ENCODE data around the gene TMEM190.

The TMEM190 gene

GRCh38 chr19:55369653-55370304 is 6.8 kb upstream of the TMEM190 start:
- no peak for DNase-seq (ENCODE audit: low read depth in 4 of 4, low spot score in 1 of 4)

DNA sequence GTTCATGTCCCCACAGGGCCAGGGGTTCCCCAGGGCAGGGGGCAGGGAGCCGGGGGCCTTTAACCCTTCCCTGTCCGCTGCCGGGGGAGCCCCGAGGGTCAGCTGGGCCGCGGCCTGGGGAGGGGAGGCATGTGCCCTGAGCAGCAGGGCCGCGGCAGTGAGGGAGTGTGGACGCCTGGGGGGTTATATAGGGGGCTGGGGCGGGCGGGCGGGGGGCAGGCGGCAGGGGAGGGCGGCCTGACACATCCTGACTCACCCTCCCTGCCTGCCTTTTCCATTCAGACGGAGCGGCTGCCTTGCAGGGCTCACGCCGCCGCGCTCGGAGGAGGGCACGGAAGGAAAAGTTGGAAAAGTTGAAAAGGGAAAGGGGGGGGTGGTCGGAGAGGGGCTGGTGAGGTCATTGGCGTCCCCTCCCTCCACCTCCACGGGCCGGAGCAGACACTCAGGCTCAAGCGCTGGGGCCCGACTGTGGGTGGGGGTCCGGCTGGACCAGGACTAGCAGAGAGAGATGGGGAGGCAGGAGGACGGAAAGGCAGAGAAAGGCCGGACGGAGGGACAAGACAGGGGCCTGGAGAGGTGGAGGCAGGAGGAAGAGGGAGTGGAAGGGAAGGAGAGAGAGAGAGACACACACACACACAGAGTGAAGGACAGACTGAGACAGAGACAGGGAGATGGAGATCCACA is 6.2 kb upstream of the TMEM190 start, which contains the start of gene IL11:
TSS of gene IL11 (minus strand) at position 159 of the 684 bp plus-strand sequence. CDS start at position 6, 153 bp downstream.
- DNase-seq (ENCODE audit: low read depth in 4 of 4, low spot score in 1 of 4), result no peak

DNA sequence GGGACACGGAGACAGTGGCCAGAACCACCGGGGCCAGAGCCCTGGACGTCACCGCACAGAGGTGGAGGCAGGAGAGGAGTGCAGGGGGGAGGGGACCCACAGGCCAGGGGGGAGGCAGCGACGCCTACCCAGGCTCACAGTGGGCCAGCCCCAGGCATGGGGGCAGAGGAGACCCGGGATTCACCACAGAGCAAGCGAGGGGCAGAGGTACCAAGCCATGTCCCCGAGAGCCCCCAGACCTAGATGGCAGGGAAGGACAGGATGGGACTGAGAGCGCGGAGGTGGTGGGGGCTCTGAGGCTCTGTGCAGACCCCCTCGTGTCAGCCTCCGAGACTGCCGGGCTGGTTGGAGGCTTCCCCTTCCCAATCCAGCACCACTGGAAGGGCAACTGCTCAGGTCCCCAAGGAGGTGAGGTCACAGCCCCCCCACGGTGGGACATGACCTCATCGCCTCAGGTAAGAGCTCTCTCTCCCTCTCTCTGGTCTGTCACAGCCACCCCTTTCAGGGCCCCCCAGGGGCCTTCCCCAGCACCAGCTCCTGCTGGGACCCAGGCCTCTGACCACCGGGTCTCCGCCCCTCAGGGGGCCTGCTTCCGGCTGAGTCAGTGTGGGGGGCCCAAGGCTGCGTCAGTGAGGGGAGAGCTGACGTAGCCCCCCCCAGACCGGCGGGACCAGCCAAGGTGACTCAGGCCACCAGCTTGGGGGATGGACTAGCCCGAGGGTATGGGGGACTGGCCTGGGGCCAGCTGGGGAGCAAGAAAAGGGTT is 4.1 kb upstream of the TMEM190 start:
- DNase-seq (ENCODE audit: low read depth in 4 of 4, low spot score in 1 of 4), result no peak

- no peak for DNase-seq (ENCODE audit: low read depth in 4 of 4, low spot score in 1 of 4)
These were observed 3.2 kb upstream of the TMEM190 start for GRCh38 chr19:55373306-55373992.

DNA sequence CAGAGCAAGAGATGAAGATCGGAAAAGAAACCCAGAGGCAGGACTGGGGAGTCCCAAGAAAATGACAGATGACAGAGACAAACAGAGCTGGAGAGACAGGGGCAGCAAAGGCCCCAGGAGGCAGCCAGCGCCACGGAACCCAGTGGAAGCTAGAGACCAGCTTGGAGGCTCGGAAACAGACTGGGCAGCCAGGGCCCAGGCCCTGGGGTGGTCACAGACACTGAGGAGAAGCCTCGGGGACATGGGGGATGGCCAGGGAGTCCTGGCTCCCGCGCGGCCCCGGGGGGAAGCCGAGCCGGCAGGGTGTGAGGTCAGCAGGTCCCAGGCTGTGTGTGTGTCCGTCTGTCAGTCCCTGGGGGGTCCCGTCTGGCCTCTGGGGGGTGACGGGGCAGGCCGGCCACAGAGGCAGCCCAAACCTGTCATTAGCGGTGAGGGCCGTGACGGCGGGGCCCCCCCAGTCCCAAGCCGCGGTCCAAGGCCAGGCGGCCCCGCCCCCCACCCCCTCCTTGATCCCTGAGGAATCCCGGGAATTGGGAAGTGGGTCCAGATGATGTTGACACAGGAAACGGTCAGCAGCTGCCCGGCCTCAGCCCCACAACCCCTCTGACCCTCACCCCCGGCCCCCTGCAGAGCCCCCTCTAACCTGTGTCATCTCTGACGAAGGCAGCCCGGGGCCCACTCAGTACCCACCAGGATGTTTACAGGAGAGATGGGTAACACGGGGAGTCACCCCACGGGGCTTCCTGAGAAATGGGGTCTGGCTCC is 2.5 kb upstream of the TMEM190 start:
- DNase-seq (ENCODE audit: low read depth in 4 of 4, low spot score in 1 of 4), result no peak

GRCh38 chr19:55377356-55378131 is 918 bp downstream of the TMEM190 start:
- no peak for DNase-seq (ENCODE audit: low read depth in 4 of 4, low spot score in 1 of 4)

GRCh38 chr19:55379174-55379573 is 2.5 kb downstream of the TMEM190 start:
- DNase-seq (ENCODE audit: low read depth in 4 of 4, low spot score in 1 of 4), result no peak

GRCh38 chr19:55382013-55382412 is 5.4 kb downstream of the TMEM190 start:
- DNase-seq (ENCODE audit: low read depth in 4 of 4, low spot score in 1 of 4), result no peak

DNA sequence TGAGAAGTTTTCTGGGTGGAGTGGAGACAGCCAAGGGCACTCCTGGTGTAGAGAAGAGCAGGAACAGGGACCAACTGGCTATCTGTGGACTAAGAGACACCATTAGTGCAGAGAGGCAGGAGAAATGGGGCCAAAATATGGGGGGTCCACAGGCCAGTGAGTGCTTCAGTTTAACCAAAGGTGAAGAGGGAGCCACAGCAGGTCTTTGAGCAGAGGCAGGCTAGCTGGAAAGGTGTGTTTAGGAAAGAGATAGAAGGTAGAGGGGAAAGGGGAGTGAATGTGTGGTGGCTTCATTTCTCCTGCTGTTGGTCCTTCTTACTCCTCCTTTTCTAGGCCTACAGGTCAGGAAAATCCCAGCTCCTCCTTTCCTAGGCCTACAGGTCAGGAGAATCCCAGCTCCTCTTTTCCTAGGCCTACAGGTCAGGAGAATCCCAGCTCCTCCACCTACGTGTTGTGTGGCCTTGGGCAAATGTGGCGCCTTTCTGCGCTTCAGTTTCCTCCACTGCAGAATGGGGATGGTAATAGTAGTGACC is 6.0 kb downstream of the TMEM190 start:
- no peak for DNase-seq (ENCODE audit: low read depth in 4 of 4, low spot score in 1 of 4)

- peak in 1 of 4 experiments; percentile 42 for DNase-seq (ENCODE audit: low read depth in 4 of 4, low spot score in 1 of 4)
These were observed 6.9 kb downstream of the TMEM190 start for GRCh38 chr19:55383279-55384130.

DNA sequence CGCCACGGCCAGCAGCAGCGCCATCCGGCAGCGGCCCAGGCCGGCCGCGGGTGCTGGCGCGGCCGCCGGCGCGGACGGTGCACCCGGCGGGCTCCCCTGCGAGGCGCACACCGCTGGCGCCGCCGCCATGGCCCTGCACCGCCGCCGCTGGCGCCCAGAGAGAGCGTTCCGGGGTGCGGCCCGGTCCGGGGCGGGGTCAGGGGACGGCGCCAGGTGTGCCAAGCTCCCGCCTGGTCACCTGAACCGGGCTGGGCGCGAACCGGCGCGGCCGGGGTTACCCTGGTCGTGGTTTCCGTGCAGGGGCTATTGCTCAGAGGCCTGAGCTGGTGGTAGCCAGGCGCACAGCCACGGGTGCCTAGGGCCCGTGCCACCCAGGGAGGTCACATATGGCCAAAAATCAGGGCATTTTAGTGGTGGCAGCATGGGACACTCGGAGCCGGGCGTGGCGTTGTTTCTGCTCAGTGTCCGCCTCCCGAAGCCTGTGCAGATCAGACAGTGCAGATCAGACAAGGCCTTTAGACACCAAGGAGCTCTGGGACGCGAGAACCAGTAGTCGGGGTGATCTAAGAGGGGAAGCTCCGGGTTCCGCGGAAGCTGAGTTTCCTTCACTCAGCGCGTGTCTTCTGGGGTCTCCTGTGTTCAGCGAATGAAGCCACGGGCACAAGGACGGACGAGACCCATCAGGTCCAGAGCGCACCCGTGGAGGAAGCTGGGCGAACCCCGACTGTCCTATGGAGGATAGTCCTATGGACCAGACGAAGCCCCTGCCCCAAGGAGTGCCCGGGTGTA is 7.7 kb downstream of the TMEM190 start, which contains the start of gene TMEM238:
TSS of gene TMEM238 (minus strand) at position 162 of the 789 bp plus-strand sequence. CDS start at position 129, 33 bp downstream.
- no peak for DNase-seq (ENCODE audit: low read depth in 4 of 4, low spot score in 1 of 4)

DNA sequence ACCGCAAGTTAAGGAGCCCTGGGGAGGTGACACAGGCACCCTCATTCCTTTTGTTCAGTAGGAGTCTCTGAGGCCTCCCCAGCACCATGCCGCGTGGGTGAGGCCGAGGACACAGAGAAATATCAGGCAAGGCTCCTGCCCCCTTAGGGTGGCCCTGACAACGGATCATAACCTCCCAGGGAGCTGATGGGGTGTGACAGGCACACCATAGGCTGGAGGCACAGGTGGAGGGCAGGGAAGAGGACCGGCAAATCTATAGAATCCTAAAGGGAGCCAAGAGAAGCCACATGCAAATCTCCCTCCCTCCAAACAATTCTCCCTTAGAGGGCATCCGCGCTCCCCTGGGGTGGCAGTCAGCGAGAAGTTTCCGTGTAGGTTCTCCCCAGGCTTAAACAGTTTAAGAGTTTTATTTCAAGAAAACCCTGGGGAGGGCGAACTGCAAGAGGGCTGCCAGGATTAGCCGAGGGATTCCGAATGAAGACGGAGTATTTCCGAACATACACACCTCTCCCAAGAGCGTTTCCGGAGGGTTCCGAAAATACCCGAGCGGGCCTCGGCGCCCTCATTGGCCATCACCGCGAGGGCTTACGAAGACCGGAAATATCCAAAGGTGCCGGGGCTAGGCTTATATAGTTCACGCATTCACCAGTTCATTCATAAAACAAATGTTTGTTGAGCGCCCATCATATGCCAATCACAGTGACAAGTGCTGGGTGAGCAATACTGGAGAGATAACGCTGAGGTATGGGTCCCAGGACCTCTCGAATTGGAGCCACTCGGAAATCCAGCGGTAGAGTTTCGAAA is 8.5 kb downstream of the TMEM190 start:
- peak; percentile 85 to 95 (median 92) for DNase-seq (ENCODE audit: low read depth in 4 of 4, low spot score in 1 of 4)

DNA sequence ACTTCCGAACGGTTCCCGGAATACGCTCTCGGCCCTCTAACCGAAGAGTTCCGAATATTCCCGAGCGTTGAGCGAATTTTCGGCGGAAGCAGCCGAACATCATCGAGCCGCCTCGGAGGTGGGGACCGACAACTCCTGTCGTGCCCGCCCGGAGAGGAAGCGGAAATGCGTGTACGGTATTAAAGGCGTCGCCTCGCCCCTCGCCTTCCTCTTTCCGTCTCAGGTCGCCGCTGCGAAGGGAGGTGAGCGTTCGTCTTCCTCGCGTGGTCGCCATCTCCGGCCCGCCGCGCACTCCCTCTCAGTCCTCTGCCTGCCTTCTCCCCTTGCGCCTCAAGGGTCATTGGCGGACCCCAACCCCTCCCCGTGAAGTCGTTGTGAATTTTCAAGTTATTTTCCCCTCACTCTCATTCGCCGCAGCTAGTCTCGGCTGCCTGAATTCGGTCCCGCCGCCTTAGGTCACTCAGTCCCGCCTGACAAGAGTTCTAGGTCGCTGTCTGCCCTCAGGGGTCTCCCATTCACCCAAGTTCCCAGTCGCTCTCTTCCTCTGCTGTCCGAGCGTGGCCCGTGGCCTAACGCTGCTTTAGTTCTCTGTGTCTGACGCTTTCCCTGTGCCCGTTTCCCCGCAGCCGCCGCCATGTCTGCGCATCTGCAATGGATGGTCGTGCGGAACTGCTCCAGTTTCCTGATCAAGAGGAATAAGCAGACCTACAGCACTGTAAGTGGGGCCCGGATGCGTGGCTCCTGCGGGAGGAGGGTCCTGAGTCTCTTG is 9.3 kb downstream of the TMEM190 start, which contains the start of gene RPL28:
TSS of gene RPL28 (plus strand) at position 209 of the 769 bp plus-strand sequence. CDS start at position 635, 426 bp downstream.
- peak; percentile 94 to 97 (median 95) for DNase-seq (ENCODE audit: low read depth in 4 of 4, low spot score in 1 of 4)

- no peak for DNase-seq (ENCODE audit: low read depth in 4 of 4, low spot score in 1 of 4)
These were observed 9.9 kb downstream of the TMEM190 start for GRCh38 chr19:55386493-55386971.

- DNase-seq (ENCODE audit: low read depth in 4 of 4, low spot score in 1 of 4), result no peak
These were observed 11.3 kb downstream of the TMEM190 start for GRCh38 chr19:55387736-55388497.
